ENCODE measurements around the gene TNFRSF9.
"Not testable (repeated sequence)": the region's sequence is repeated elsewhere in the genome, so short reads cannot be mapped to it uniquely, and the experiment has no call there.

TNFRSF9 gene

DNA sequence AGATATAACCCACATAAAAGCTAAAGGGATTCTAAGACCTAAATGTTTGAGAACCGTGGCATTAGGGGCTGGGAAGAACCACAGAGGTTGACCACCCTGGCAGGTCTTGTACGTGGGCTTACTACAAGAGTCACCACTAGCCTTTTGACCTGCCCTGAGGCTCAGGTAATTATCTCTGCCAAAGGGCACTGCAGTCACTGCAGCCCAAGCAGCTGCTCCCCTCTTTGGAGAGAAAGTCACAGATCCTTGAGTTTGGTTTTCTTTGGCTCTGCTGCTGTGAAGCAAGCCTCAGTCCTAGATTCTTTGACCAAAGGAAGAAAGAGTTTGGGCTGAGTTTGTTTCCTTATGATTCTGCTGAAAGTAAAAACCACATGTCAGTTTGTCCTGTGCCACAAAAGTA, 32.4 kb upstream of the TNFRSF9 start:
- no peaks in the 10 kb centered on the region for H3K27me3 ChIP-seq (ENCODE audit: control insufficient read depth, insufficient read depth, low read length, poor library complexity, severe bottlenecking)
- peaks cover 45% of the 10 kb centered on the region for H3K36me3 ChIP-seq (ENCODE audit: control insufficient read depth, insufficient read depth, low read length)
- H3K9me3 ChIP-seq (ENCODE audit: control insufficient read depth, low read length): no peaks in the 10 kb centered on the region
- no peaks in the 10 kb centered on the region for H3K4me1 ChIP-seq (ENCODE audit: control insufficient read depth, insufficient read depth, low read length)
- 93 to 95% methylated on average over 2 of the region's 2 CpGs for WGBS, 2 experiments
- H3K4me3 ChIP-seq (ENCODE audit: insufficient read depth, low read depth, low read length): no peak overlapping the region
- no peak overlapping the region for H3K27ac ChIP-seq (ENCODE audit: insufficient read depth, low read depth, low read length, poor library complexity, severe bottlenecking)

DNA sequence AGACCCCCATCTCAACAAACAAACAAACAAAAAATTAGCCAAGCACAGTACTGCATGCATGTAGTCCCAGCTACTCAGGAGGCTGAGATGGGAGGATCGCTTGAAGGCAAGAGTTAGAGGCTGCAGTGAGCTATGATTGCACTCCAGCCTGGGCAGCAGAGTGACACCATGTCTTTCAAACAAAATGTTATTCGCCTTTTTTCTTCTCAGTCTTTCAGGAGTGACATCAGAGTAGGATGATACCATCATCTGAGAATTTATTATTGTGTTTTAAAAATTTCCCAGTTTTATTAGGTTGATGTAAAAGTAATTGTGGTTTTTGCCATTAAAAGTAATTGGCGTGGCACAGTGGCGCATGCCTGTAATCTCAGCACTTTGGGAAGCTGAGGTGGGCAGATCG, 31.6 kb upstream of the TNFRSF9 start:
- Histone ChIP-seq H3K36me3 (ENCODE audit: control insufficient read depth, insufficient read depth, low read length) (peaks cover 40% of the 10 kb centered on the region), H3K4me3 (ENCODE audit: insufficient read depth, low read depth, low read length) (no peak overlapping the region), H3K4me1 (ENCODE audit: control insufficient read depth, insufficient read depth, low read length) (no peaks in the 10 kb centered on the region), H3K27ac (ENCODE audit: insufficient read depth, low read depth, low read length, poor library complexity, severe bottlenecking) (no peak overlapping the region), H3K27me3 (ENCODE audit: control insufficient read depth, insufficient read depth, low read length, poor library complexity, severe bottlenecking) (no peaks in the 10 kb centered on the region), H3K9me3 (ENCODE audit: control insufficient read depth, low read length) (no peaks in the 10 kb centered on the region)
- WGBS, 2 experiments: 94 to 96% methylated on average over 5 of the region's 5 CpGs

DNA sequence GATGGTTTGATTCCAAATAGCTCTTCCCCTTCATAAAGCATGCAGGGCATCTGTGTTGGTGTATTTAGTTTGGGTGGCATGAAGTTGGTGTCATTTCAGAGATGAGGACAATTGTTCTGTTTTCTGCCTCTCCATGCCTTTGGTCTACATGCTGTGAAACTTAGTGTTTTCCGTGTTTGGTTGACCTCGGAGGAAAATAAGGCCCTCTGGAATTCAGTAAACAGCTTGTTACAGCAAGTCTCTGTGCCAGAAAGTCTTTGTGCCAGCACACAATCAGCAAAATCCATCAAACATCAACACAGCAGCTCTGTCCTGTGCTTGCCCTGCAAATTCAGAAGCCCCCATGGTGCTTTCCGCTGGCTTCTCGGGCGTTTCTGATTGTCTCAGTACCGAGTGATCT, 30.4 kb upstream of the TNFRSF9 start:
- no peak overlapping the region for H3K4me3 ChIP-seq (ENCODE audit: insufficient read depth, low read depth, low read length)
- H3K27ac ChIP-seq (ENCODE audit: insufficient read depth, low read depth, low read length, poor library complexity, severe bottlenecking): no peak overlapping the region
- H3K36me3 ChIP-seq (ENCODE audit: control insufficient read depth, insufficient read depth, low read length): peaks cover 36% of the 10 kb centered on the region
- H3K9me3 ChIP-seq (ENCODE audit: control insufficient read depth, low read length): no peaks in the 10 kb centered on the region
- H3K4me1 ChIP-seq (ENCODE audit: control insufficient read depth, insufficient read depth, low read length): no peaks in the 10 kb centered on the region
- 96 to 99% methylated on average over 6 of the region's 6 CpGs for WGBS, 2 experiments
- H3K27me3 ChIP-seq (ENCODE audit: control insufficient read depth, insufficient read depth, low read length, poor library complexity, severe bottlenecking): no peaks in the 10 kb centered on the region

GRCh38 chr1:7970246-7970645, 29.6 kb upstream of the TNFRSF9 start:
- Histone ChIP-seq H3K36me3 (ENCODE audit: control insufficient read depth, insufficient read depth, low read length) (peaks cover 41% of the 10 kb centered on the region), H3K4me3 (ENCODE audit: insufficient read depth, low read depth, low read length) (no peak overlapping the region), H3K27me3 (ENCODE audit: control insufficient read depth, insufficient read depth, low read length, poor library complexity, severe bottlenecking) (no peaks in the 10 kb centered on the region), H3K27ac (ENCODE audit: insufficient read depth, low read depth, low read length, poor library complexity, severe bottlenecking) (no peak overlapping the region), H3K9me3 (ENCODE audit: control insufficient read depth, low read length) (no peaks in the 10 kb centered on the region), H3K4me1 (ENCODE audit: control insufficient read depth, insufficient read depth, low read length) (no peaks in the 10 kb centered on the region)
- WGBS, 2 experiments: 92 to 98% methylated on average over 2 of the region's 2 CpGs

GRCh38 chr1:7967651-7968050, 27.0 kb upstream of the TNFRSF9 start:
- WGBS, 2 experiments: 92 to 97% methylated on average over 4 of the region's 4 CpGs
- no peak overlapping the region for H3K27ac ChIP-seq (ENCODE audit: insufficient read depth, low read depth, low read length, poor library complexity, severe bottlenecking)
- no peaks in the 10 kb centered on the region for H3K9me3 ChIP-seq (ENCODE audit: control insufficient read depth, low read length)
- H3K36me3 ChIP-seq (ENCODE audit: control insufficient read depth, insufficient read depth, low read length): peaks cover 44% of the 10 kb centered on the region
- H3K27me3 ChIP-seq (ENCODE audit: control insufficient read depth, insufficient read depth, low read length, poor library complexity, severe bottlenecking): no peaks in the 10 kb centered on the region
- H3K4me1 ChIP-seq (ENCODE audit: control insufficient read depth, insufficient read depth, low read length): peaks cover 1% of the 10 kb centered on the region
- H3K4me3 ChIP-seq (ENCODE audit: insufficient read depth, low read depth, low read length): no peak overlapping the region

DNA sequence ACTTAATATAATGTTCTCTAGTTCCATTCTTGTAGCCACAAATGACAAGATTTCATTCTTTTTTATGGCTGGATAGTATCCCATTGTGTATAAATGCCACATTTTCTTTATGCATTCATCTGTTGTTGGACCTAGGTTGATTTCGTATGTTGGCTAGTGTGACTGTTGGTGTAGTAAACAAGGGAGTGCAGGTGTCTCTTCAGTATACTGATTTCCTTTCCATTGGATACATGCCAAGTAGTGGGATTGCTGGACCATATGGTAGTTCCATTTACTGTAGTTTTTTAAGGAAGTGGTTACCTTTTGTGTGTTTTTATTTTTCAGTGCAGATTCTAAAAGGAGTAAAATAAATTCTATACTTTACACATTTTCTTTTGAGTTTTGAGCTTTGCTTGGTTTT, 26.6 kb upstream of the TNFRSF9 start:
- Histone ChIP-seq H3K36me3 (ENCODE audit: control insufficient read depth, insufficient read depth, low read length) (peaks cover 43% of the 10 kb centered on the region), H3K27me3 (ENCODE audit: control insufficient read depth, insufficient read depth, low read length, poor library complexity, severe bottlenecking) (no peaks in the 10 kb centered on the region), H3K4me3 (ENCODE audit: insufficient read depth, low read depth, low read length) (no peak overlapping the region), H3K27ac (ENCODE audit: insufficient read depth, low read depth, low read length, poor library complexity, severe bottlenecking) (no peak overlapping the region), H3K9me3 (ENCODE audit: control insufficient read depth, low read length) (no peaks in the 10 kb centered on the region), H3K4me1 (ENCODE audit: control insufficient read depth, insufficient read depth, low read length) (peaks cover 6% of the 10 kb centered on the region)
- WGBS, 2 experiments: 95 to 100% methylated on average over 1 of the region's 1 CpG

GRCh38 chr1:7964476-7964875, 23.8 kb upstream of the TNFRSF9 start:
- Histone ChIP-seq H3K9me3 (ENCODE audit: control insufficient read depth, low read length) (no peaks in the 10 kb centered on the region), H3K36me3 (ENCODE audit: control insufficient read depth, insufficient read depth, low read length) (peaks cover 20% of the 10 kb centered on the region)
- WGBS, 2 experiments: 98% methylated on average over 3 of the region's 3 CpGs

DNA sequence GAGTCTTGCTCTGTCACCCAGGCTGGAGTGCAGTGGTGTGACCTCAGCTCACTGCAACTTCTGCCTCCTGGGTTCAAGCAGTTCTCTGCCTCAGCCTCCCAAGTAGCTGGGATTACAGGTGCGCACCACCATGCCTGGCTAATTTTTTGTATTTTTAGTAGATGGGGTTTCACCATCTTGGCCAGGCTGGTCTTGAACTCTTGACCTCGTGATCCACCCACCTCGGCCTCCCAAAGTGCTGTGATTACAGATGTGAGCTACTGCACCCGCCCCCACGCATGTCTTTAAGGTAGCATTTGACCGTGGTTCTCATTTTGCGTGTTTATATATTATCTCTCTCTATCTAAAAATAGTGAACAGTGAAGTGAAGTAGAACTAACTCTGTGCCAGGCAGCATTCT, 23.2 kb upstream of the TNFRSF9 start:
- H3K4me3 ChIP-seq (ENCODE audit: insufficient read depth, low read depth, low read length); H3K4me1 ChIP-seq (ENCODE audit: control insufficient read depth, insufficient read depth, low read length); H3K9me3 ChIP-seq (ENCODE audit: control insufficient read depth, low read length); H3K27ac ChIP-seq (ENCODE audit: insufficient read depth, low read depth, low read length, poor library complexity, severe bottlenecking); H3K27me3 ChIP-seq (ENCODE audit: control insufficient read depth, insufficient read depth, low read length, poor library complexity, severe bottlenecking): not testable (repeated sequence)
- 91 to 98% methylated on average over 7 of the region's 7 CpGs for WGBS, 2 experiments
- peaks cover 14% of the 10 kb centered on the region for H3K36me3 ChIP-seq (ENCODE audit: control insufficient read depth, insufficient read depth, low read length)

More at GRCh38 chr1:7964476-7964875, 23.8 kb upstream of the TNFRSF9 start:
- Histone ChIP-seq H3K27ac (ENCODE audit: insufficient read depth, low read depth, low read length, poor library complexity, severe bottlenecking) (no peak overlapping the region), H3K27me3 (ENCODE audit: control insufficient read depth, insufficient read depth, low read length, poor library complexity, severe bottlenecking) (no peaks in the 10 kb centered on the region), H3K4me3 (ENCODE audit: insufficient read depth, low read depth, low read length) (no peak overlapping the region), H3K4me1 (ENCODE audit: control insufficient read depth, insufficient read depth, low read length) (peaks cover 7% of the 10 kb centered on the region)

- not testable (repeated sequence) for H3K9me3 ChIP-seq (ENCODE audit: control insufficient read depth, low read length); H3K27ac ChIP-seq (ENCODE audit: insufficient read depth, low read depth, low read length, poor library complexity, severe bottlenecking); H3K4me1 ChIP-seq (ENCODE audit: control insufficient read depth, insufficient read depth, low read length); H3K36me3 ChIP-seq (ENCODE audit: control insufficient read depth, insufficient read depth, low read length); H3K4me3 ChIP-seq (ENCODE audit: insufficient read depth, low read depth, low read length); H3K27me3 ChIP-seq (ENCODE audit: control insufficient read depth, insufficient read depth, low read length, poor library complexity, severe bottlenecking)
- 94 to 95% methylated on average over 12 of the region's 12 CpGs for WGBS, 2 experiments
These were observed 22.7 kb upstream of the TNFRSF9 start for GRCh38 chr1:7963378-7963730.

DNA sequence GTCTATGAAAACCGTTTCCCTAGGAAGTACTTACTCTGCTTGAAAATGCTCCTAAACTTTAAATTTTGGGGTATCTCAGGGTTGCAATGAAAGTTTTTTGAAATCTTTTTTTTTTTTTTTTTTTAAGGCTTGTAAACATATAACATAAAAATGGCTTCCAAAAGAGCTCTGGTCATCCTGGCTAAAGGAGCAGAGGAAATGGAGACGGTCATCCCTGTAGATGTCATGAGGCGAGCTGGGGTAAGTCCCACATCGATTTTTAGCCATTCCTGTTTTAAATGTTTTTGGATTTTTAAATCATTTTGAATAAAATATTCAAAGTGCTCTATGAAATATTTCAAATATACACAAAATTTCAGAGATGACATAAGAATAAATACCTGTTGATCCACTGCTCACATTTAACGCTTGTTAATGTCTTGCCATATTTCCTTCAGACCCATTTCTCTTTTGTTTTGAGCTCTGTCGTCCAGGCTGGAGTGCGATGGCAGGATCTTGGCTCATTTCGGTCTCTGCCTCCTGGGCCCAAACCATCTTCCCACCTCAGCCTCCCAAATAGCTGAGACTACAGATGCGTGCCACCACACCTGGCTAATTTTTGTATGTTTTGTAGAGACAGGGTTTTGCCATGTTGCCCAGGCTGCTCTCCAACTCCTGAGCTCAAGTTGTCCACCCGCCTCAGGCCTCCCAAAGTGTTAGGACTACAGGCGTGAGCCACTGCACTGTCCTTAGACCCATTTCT, 22.2 kb upstream of the TNFRSF9 start:
- H3K4me1 ChIP-seq (ENCODE audit: control insufficient read depth, insufficient read depth, low read length): peaks cover 7% of the 10 kb centered on the region
- H3K27ac ChIP-seq (ENCODE audit: insufficient read depth, low read depth, low read length, poor library complexity, severe bottlenecking): no peak overlapping the region
- H3K4me3 ChIP-seq (ENCODE audit: insufficient read depth, low read depth, low read length): peak overlapping the region; percentile 77
- 93% methylated on average over 10 to 11 of the region's 11 CpGs for WGBS, 2 experiments
- no peaks in the 10 kb centered on the region for H3K27me3 ChIP-seq (ENCODE audit: control insufficient read depth, insufficient read depth, low read length, poor library complexity, severe bottlenecking)
- H3K36me3 ChIP-seq (ENCODE audit: control insufficient read depth, insufficient read depth, low read length): peaks cover 9% of the 10 kb centered on the region
- H3K9me3 ChIP-seq (ENCODE audit: control insufficient read depth, low read length): no peaks in the 10 kb centered on the region

DNA sequence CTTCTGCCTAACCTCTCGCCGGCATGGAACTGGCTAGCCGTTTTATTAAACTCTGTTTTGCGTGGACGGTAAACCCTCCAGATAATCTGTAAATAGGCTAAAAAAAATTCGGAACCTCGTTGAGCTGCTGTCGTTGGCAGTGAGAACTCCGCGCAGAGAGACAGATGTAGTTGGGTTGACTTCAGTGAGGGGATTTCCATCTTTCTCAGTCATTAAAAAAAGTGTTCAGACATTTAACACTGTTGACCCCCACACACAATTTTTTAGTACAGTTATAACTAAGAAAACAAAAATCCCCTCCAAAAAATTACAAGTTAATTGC, 21.3 kb upstream of the TNFRSF9 start:
- H3K4me1 ChIP-seq (ENCODE audit: control insufficient read depth, insufficient read depth, low read length): peaks cover 7% of the 10 kb centered on the region
- peak overlapping the region; percentile 77 for H3K4me3 ChIP-seq (ENCODE audit: insufficient read depth, low read depth, low read length)
- peaks cover 9% of the 10 kb centered on the region for H3K36me3 ChIP-seq (ENCODE audit: control insufficient read depth, insufficient read depth, low read length)
- no peak overlapping the region for H3K27ac ChIP-seq (ENCODE audit: insufficient read depth, low read depth, low read length, poor library complexity, severe bottlenecking)
- no peaks in the 10 kb centered on the region for H3K9me3 ChIP-seq (ENCODE audit: control insufficient read depth, low read length)
- 1 to 2% methylated on average over 10 of the region's 10 CpGs for WGBS, 2 experiments
- no peaks in the 10 kb centered on the region for H3K27me3 ChIP-seq (ENCODE audit: control insufficient read depth, insufficient read depth, low read length, poor library complexity, severe bottlenecking)

All from ectodermal cell (in vitro differentiated cells).